ENCODE results near the gene FUT6. TPM values are rescaled to one million over a fixed set of nuclear protein-coding genes. Genes with fewer than 3 reads are reported as not detected.

The FUT6 gene
- total RNA-seq, 1 experiment from 2014 or later = not detected

DNA sequence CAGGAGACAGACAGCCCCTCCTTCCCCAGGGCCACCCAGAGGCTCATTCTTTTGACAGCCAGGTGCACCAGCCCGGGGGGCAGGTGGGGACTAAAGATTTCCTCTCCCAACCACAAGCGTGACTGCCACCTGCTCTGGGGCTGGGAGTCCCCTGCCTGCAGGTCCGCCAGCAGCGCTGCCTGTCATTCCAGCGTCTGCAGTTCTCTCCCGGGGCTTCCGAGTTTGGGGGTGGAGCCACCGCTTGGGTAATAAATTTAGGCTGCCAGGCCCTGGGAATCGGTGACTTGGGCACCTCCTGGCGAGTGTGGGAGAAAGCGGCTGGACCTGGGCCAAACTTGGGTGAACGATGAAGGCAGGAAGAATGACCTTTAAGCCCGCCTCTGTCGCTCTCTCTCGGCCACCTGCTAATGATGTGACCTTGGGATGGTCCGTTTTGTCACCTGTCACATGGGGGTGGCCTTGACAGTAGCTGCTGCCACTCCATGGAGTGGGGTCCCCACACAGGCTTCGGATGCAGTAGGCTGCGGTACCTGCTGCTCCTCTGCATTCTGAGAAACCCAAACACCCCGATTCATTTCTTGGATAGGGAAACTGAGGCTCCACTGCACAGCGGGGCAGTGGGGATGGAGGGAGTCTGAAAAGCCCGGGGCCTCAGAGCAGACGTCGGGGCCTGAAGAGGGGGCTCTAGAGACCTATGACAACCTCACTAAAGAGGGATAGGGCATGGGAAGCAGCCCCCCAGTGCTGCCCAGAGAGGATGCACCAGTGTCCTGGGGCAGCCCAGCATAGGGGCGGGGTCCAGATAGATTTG is 12.8 kb downstream of the FUT6 start:
- Histone ChIP-seq H3K36me3 (ENCODE audit: insufficient read depth, low read length, poor library complexity, severe bottlenecking) (no peaks in the 10 kb centered on the region), H3K27me3 (replicated peaks; ENCODE audit: insufficient read depth, low read depth, low read length, poor library complexity) (no peaks in the 10 kb centered on the region), H3K27ac (ENCODE audit: low read depth, low read length, poor library complexity, severe bottlenecking) (peak overlapping the region; percentile 51), H3K4me1 (ENCODE audit: insufficient read depth, low read length, poor library complexity, severe bottlenecking) (peaks cover 22% of the 10 kb centered on the region), H3K9me3 (ENCODE audit: low read depth, low read length, poor library complexity, severe bottlenecking) (no peaks in the 10 kb centered on the region), H3K4me3 (ENCODE audit: low read depth, low read length, poor library complexity, severe bottlenecking) (peak overlapping the region; percentile 61)
- POLR2A ChIA-PET (ENCODE audit: low non-redundant PET) = no interaction called here
- no TSS peak for BruUV-seq (replicated peaks)
- peak; percentile 93 for DNase-seq (ENCODE audit: low spot score)
- intact Hi-C loops (cut with micrococcal nuclease; ENCODE audit: unreplicated experiment) = no loop called here
- TF ChIP-seq EZH2 (IDR thresholded peaks at IDR 0.05; ENCODE audit: borderline replicate concordance, low read depth, low read length, poor library complexity, severe bottlenecking) (no peak), CTCF (conservative IDR thresholded peaks at IDR 0.05; ENCODE audit: low read depth, low read length) (peak; percentile 59)
- CTCF ChIA-PET = interaction anchor here (1.1 to 2.7 kb wide), 2 partner anchors 23 to 107 kb away, joined by 3 to 20 read pairs; partner anchors contain the start of genes CATSPERD and LONP1

GRCh38 chr19:5825178-5825577 is 14.3 kb downstream of the FUT6 start:
- ChIA-PET POLR2A (ENCODE audit: low non-redundant PET) (no interaction called here), CTCF (interaction anchor here (0.6 kb wide), 2 partner anchors 31 to 66 kb away, joined by 3 to 5 read pairs; no protein-coding TSS in a partner anchor)
- intact Hi-C loops (cut with micrococcal nuclease; ENCODE audit: unreplicated experiment) = no loop called here

GRCh38 chr19:5824751-5825150 is 14.8 kb downstream of the FUT6 start:
- Histone ChIP-seq H3K36me3 (ENCODE audit: insufficient read depth, low read length, poor library complexity, severe bottlenecking) (no peaks in the 10 kb centered on the region), H3K27me3 (replicated peaks; ENCODE audit: insufficient read depth, low read depth, low read length, poor library complexity) (no peaks in the 10 kb centered on the region), H3K4me3 (ENCODE audit: low read depth, low read length, poor library complexity, severe bottlenecking) (no peak overlapping the region), H3K27ac (ENCODE audit: low read depth, low read length, poor library complexity, severe bottlenecking) (no peak overlapping the region), H3K9me3 (ENCODE audit: low read depth, low read length, poor library complexity, severe bottlenecking) (no peaks in the 10 kb centered on the region), H3K4me1 (ENCODE audit: insufficient read depth, low read length, poor library complexity, severe bottlenecking) (peaks cover 18% of the 10 kb centered on the region)
- ChIA-PET CTCF (interaction anchor here (0.6 to 0.8 kb wide), 3 partner anchors 21 to 66 kb away, joined by 3 to 5 read pairs (median 3); no protein-coding TSS in a partner anchor), POLR2A (ENCODE audit: low non-redundant PET) (no interaction called here)
- no TSS peak for BruUV-seq (replicated peaks)
- TF ChIP-seq CTCF (conservative IDR thresholded peaks at IDR 0.05; ENCODE audit: low read depth, low read length) (no peak), EZH2 (IDR thresholded peaks at IDR 0.05; ENCODE audit: borderline replicate concordance, low read depth, low read length, poor library complexity, severe bottlenecking) (no peak)
- intact Hi-C loops (cut with micrococcal nuclease; ENCODE audit: unreplicated experiment) = no loop called here
- no peak for DNase-seq (ENCODE audit: low spot score)

More at GRCh38 chr19:5825178-5825577, 14.3 kb downstream of the FUT6 start:
- H3K4me1 ChIP-seq (ENCODE audit: insufficient read depth, low read length, poor library complexity, severe bottlenecking) = peaks cover 22% of the 10 kb centered on the region
- no peak overlapping the region for H3K4me3 ChIP-seq (ENCODE audit: low read depth, low read length, poor library complexity, severe bottlenecking)
- BruUV-seq (replicated peaks) = no TSS peak
- no peaks in the 10 kb centered on the region for H3K9me3 ChIP-seq (ENCODE audit: low read depth, low read length, poor library complexity, severe bottlenecking)
- H3K27ac ChIP-seq (ENCODE audit: low read depth, low read length, poor library complexity, severe bottlenecking) = no peak overlapping the region
- no peaks in the 10 kb centered on the region for H3K27me3 ChIP-seq (replicated peaks; ENCODE audit: insufficient read depth, low read depth, low read length, poor library complexity)
- no peaks in the 10 kb centered on the region for H3K36me3 ChIP-seq (ENCODE audit: insufficient read depth, low read length, poor library complexity, severe bottlenecking)
- no peak for DNase-seq (ENCODE audit: low spot score)
- TF ChIP-seq CTCF (conservative IDR thresholded peaks at IDR 0.05; ENCODE audit: low read depth, low read length) = no peak

Measured in A673 (cell line).